SK-N-SH (cell line): ENCODE measurements around the gene PRDX5. TPM values are rescaled to one million over a fixed set of nuclear protein-coding genes. Genes with fewer than 3 reads are reported as not detected.

Source experiments
- CTCF ChIA-PET: fragments of 300-600, 350-600 bp; formaldehyde crosslinking; extraction: SDS; loops from one replicate; lab custom pipeline; 2021; lab: Yijun Ruan, JAX
- POLR2A ChIA-PET: fragments of 350-600 bp; sonication (Branson Sonifier 250); formaldehyde crosslinking; extraction: SDS; loops from one replicate; lab custom pipeline; 2020; ENCODE audit warnings: antibody characterized with exemption, inconsistent platforms; lab: Yijun Ruan, JAX
- DNase-seq: peaks from one replicate; pipeline ENCODE4 v3.0.0; 2012
- H2AFZ ChIP-seq: fragments of 200-600 bp; sonication (generic); 2 replicates; pipeline ENCODE4 v1.8.1; 2016; ENCODE audit warnings: antibody characterized with exemption, mild to moderate bottlenecking, low read depth
- H3F3A ChIP-seq: fragments of 200-600 bp; sonication (generic); replicated peaks from 2 replicates; pipeline ENCODE3; 2016; ENCODE audit warnings: antibody characterized with exemption, mild to moderate bottlenecking; ENCODE audit not compliant: insufficient read depth
- H3K27ac ChIP-seq, 2 experiments: fragments of 200-500 bp in 1 of 2; fragments of 200-600 bp in 1 of 2; sonication (Bioruptor generic) in 1 of 2; sonication (generic), shearing (Covaris generic) in 1 of 2; 2 replicates each; pipeline versions ENCODE4 v1.5.1 to v1.6.1; 2014 to 2016; ENCODE audit warnings: low read depth in 2 of 2, inconsistent platforms in 1 of 2, low read length in 1 of 2, mild to moderate bottlenecking in 1 of 2, mixed read lengths in 1 of 2
- H3K27me3 ChIP-seq: fragments of 200-600 bp; sonication (generic), shearing (Covaris generic); 2 replicates; pipeline ENCODE4 v1.6.1; 2016; ENCODE audit warnings: mixed run types; ENCODE audit not compliant: insufficient read depth
- H3K36me3 ChIP-seq, 2 experiments: fragments of 200-500 bp in 1 of 2; fragments of 200-600 bp in 1 of 2; sonication (Bioruptor generic) in 1 of 2; sonication (generic) in 1 of 2; replicated peaks in 1 of 2; 2 replicates each; pipeline versions ENCODE3 to v1.5.1; 2014 to 2016; ENCODE audit warnings: low read length in 1 of 2, mild to moderate bottlenecking in 1 of 2; ENCODE audit not compliant: insufficient read depth in 2 of 2, control insufficient read depth in 1 of 2
- H3K4me1 ChIP-seq, 2 experiments: fragments of 200-500 bp in 1 of 2; fragments of 200-600 bp in 1 of 2; sonication (Bioruptor generic) in 1 of 2; sonication (generic), shearing (Covaris generic) in 1 of 2; 2 replicates each; pipeline versions ENCODE4 v1.5.1 to v1.6.1; 2014 to 2016; ENCODE audit warnings: low read depth in 1 of 2, low read length in 1 of 2, mixed run types in 1 of 2; ENCODE audit not compliant: insufficient read depth in 2 of 2, control insufficient read depth in 1 of 2
- H3K4me2 ChIP-seq: fragments of 200-600 bp; sonication (generic), shearing (Covaris generic); 2 replicates; pipeline ENCODE4 v1.6.1; 2017; ENCODE audit warnings: mixed run types
- H3K4me3 ChIP-seq, 2 experiments: fragments of 200-500 bp in 1 of 2; fragments of 200-600 bp in 1 of 2; sonication (Bioruptor generic) in 1 of 2; sonication (generic), shearing (Covaris generic) in 1 of 2; 2 replicates each; pipeline versions ENCODE4 v1.5.1 to v1.8.1; 2014 to 2016; ENCODE audit warnings: low read depth in 2 of 2, inconsistent platforms in 1 of 2, low read length in 1 of 2, mild to moderate bottlenecking in 1 of 2, mixed read lengths in 1 of 2, moderate library complexity in 1 of 2
- H3K79me2 ChIP-seq: fragments of 200-600 bp; sonication (generic); 2 replicates; pipeline ENCODE4 v1.8.1; 2017; ENCODE audit warnings: mild to moderate bottlenecking; ENCODE audit not compliant: insufficient read depth
- H3K9ac ChIP-seq: fragments of 200-600 bp; sonication (generic); 2 replicates; pipeline ENCODE4 v1.6.1; 2017; ENCODE audit warnings: mixed run types
- H3K9me2 ChIP-seq: fragments of 200-600 bp; sonication (generic); 2 replicates; pipeline ENCODE4 v1.6.1; 2017; ENCODE audit warnings: mixed run types
- H3K9me3 ChIP-seq: fragments of 200-600 bp; sonication (generic); 2 replicates; pipeline ENCODE4 v1.6.1; 2017; ENCODE audit warnings: mixed run types, mild to moderate bottlenecking, moderate library complexity
- H4K20me1 ChIP-seq: fragments of 200-600 bp; sonication (generic); 2 replicates; pipeline ENCODE4 v1.6.1; 2017; ENCODE audit warnings: mild to moderate bottlenecking, mixed run types; ENCODE audit not compliant: insufficient read depth
- ELF1 ChIP-seq: IDR thresholded peaks from 2 replicates; pipeline ENCODE4 v1.4.0; 2012
- IRF3 ChIP-seq: fragments of 150-350 bp; IDR thresholded peaks from 2 replicates; pipeline ENCODE4 v1.6.1; 2016; ENCODE audit warnings: mild to moderate bottlenecking, low read depth, low read length
- MEF2A ChIP-seq: IDR thresholded peaks from 2 replicates; pipeline ENCODE4 v1.4.0; 2012; ENCODE audit warnings: low read depth, borderline replicate concordance
- NFIC ChIP-seq: IDR thresholded peaks from 2 replicates; pipeline ENCODE4 v1.4.0; 2012; ENCODE audit warnings: borderline replicate concordance
- PBX3 ChIP-seq: IDR thresholded peaks from 2 replicates; pipeline ENCODE4; 2012
- POLR2AphosphoS5 ChIP-seq: IDR thresholded peaks from 2 replicates; pipeline ENCODE4 v1.6.1; 2012; ENCODE audit warnings: low read depth, low read length
- RAD21 ChIP-seq: IDR thresholded peaks from 2 replicates; pipeline ENCODE4 v1.6.1; 2012; ENCODE audit warnings: mild to moderate bottlenecking, low read length
- REST ChIP-seq: IDR thresholded peaks from 2 replicates; pipeline ENCODE4 v1.6.1; 2012; ENCODE audit warnings: mild to moderate bottlenecking, low read depth, low read length, moderate library complexity
- YY1 ChIP-seq: IDR thresholded peaks from 2 replicates; pipeline ENCODE4 v1.4.0; 2012; ENCODE audit warnings: low read depth, mild to moderate bottlenecking
- WGBS: methylation state at CpG from one replicate; pipeline ENCODE4 v1.1.6; 2017; ENCODE audit warnings: low lambda C conversion rate; 5-methylcytosine and 5-hydroxymethylcytosine counted together
- polyA plus RNA-seq, 3 experiments: library from polyadenylated mRNA; depleted of rRNA; stranded (reverse); fragments of >200 nt; gene quantifications; 2 replicates each; pipeline ENCODE4 v1.2.3, GENCODE V29; 2012

The PRDX5 gene
- polyA plus RNA-seq, 1 of the 3 experiments (the other 2 are of a cell fraction): 1,000 TPM

- H3K79me2 ChIP-seq: no peaks in the 10 kb centered on the region
- no peaks in the 10 kb centered on the region for H3K9me3 ChIP-seq
- POLR2A ChIA-PET: no interaction called here
- WGBS: 93% methylated on average over 28 of the region's 28 CpGs
- no peak overlapping the region for H3K27ac ChIP-seq
- CTCF ChIA-PET: interaction anchor here (0.7 to 5.7 kb wide), 7 partner anchors 10 to 105 kb away, joined by 3 to 42 read pairs (median 3); partner anchors contain the start of genes ESRRA and PLCB3
- no peak overlapping the region for H2AFZ ChIP-seq
- H3F3A ChIP-seq: no peaks in the 10 kb centered on the region
- no peak for DNase-seq
- no peak overlapping the region for H3K4me2 ChIP-seq
- TF ChIP-seq ELF1: no peak
- H3K9ac ChIP-seq: no peak overlapping the region
- no peaks in the 10 kb centered on the region for H4K20me1 ChIP-seq
- H3K36me3 ChIP-seq: no peaks in the 10 kb centered on the region
- H3K27me3 ChIP-seq: no peaks in the 10 kb centered on the region
- H3K4me3 ChIP-seq: no peak overlapping the region
- no peaks in the 10 kb centered on the region; a peak in 1 of 4 replicates for H3K4me1 ChIP-seq
- H3K9me2 ChIP-seq: no peaks in the 10 kb centered on the region
Measured at GRCh38 chr11:64344787-64345186, 26.9 kb downstream of the PRDX5 start.

GRCh38 chr11:64347193-64347867 lies 29.4 kb downstream of the PRDX5 start:
- no peak overlapping the region for H3K4me3 ChIP-seq
- no peaks in the 10 kb centered on the region for H3F3A ChIP-seq
- H3K27me3 ChIP-seq: no peaks in the 10 kb centered on the region
- H3K36me3 ChIP-seq: no peaks in the 10 kb centered on the region
- H3K4me1 ChIP-seq: no peaks in the 10 kb centered on the region; a peak in 1 of 4 replicates
- TF ChIP-seq POLR2AphosphoS5 (no peak), ELF1 (no peak), RAD21 (no peak), NFIC (no peak), PBX3 (no peak), MEF2A (no peak), IRF3 (no peak), YY1 (no peak), REST (no peak)
- H3K9me2 ChIP-seq: no peaks in the 10 kb centered on the region
- WGBS: 80% methylated on average over 12 of the region's 12 CpGs
- no peaks in the 10 kb centered on the region for H4K20me1 ChIP-seq
- CTCF ChIA-PET: no interaction called here
- H3K4me2 ChIP-seq: no peak overlapping the region
- no peak overlapping the region for H3K9ac ChIP-seq
- H3K79me2 ChIP-seq: no peaks in the 10 kb centered on the region
- H3K9me3 ChIP-seq: no peaks in the 10 kb centered on the region
- no peak overlapping the region for H2AFZ ChIP-seq
- POLR2A ChIA-PET: no interaction called here
- no peak overlapping the region for H3K27ac ChIP-seq
- peak; percentile 14 for DNase-seq
